ENCODE data around the gene CEP131.

CEP131 gene

DNA sequence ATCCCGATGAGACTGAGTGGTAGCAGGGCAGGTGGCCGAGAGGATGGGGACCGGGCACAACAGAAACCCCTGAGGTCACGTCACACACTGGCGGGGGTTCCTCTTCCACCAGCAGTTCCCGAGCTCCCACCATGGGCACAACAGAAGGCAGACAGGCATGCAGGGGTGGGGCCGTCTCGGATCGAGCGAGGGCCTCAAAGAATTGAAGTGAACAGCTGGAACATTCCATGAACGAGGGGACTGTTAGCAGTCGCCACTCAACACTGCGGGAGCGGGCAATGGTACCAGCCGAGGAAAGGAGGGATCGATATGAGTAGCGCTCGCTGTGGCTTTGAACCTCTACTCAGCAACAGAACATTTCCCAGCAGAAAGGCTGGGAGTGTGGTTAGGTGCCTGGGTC lies 5.3 kb downstream of the CEP131 start:
- peaks cover 0 to 41% of the 10 kb centered on the region in 2 experiments; a peak in 2 of 3 replicates for H3K36me3 ChIP-seq (ENCODE audit: control insufficient read depth in 2 of 2, insufficient read depth in 1 of 2, low read length in 2 of 2)
- ChIA-PET CTCF (no interaction called here), POLR2A (interaction anchor here (1.7 kb wide), 1 partner anchor 22 kb away, joined by 4 read pairs; the partner anchor contains the start of genes NDUFAF8 and TEPSIN)
- H3K9me3 ChIP-seq (ENCODE audit: control insufficient read depth, insufficient read depth, low read depth, low read length): no peaks in the 10 kb centered on the region
- H3K4me3 ChIP-seq (ENCODE audit: low read depth, low read length): no peak overlapping the region
- H3K27ac ChIP-seq (ENCODE audit: extremely low read depth, low read depth, low read length): no peak overlapping the region
- H3K4me1 ChIP-seq (ENCODE audit: control insufficient read depth, insufficient read depth, low read length): peaks cover 9% of the 10 kb centered on the region
- TF ChIP-seq ZBTB7A (tag by site-specific recombination; IDR thresholded peaks at IDR 0.05; ENCODE audit: low read depth): no peak

DNA sequence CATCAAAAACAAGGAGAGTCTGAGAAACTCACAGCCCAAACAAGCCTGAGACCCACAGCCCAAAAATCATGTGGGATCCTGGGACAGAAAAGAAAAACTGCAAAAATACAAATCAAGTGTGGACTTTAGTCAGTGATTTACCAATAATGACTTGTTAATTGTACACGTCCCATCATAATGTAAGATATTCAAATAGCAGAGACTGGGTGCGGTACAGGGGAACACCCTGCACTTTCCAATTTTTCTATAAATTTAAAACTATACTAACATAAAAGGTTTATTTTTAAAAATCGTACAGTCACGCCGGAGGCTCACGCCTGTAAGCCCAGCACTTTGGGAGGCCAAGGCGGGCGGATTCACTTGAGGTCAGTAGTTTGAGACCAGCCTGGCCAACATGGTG lies 8.8 kb downstream of the CEP131 start:
- ChIA-PET CTCF (interaction anchor here (0.7 kb wide), 1 partner anchor 24 kb away, joined by 3 read pairs; no protein-coding TSS in a partner anchor), POLR2A (interaction anchor here (0.6 kb wide), 1 partner anchor 9 kb away, joined by 4 read pairs; the partner anchor contains the start of gene CEP131)
- H3K9me3 ChIP-seq (ENCODE audit: control insufficient read depth, insufficient read depth, low read depth, low read length): no peaks in the 10 kb centered on the region
- H3K36me3 ChIP-seq (ENCODE audit: control insufficient read depth in 2 of 2, insufficient read depth in 1 of 2, low read length in 2 of 2): peaks cover 0 to 32% of the 10 kb centered on the region in 2 experiments; a peak in 2 of 3 replicates
- no peaks in the 10 kb centered on the region for H3K4me1 ChIP-seq (ENCODE audit: control insufficient read depth, insufficient read depth, low read length)
- no peak overlapping the region for H3K4me3 ChIP-seq (ENCODE audit: low read depth, low read length)
- no peak overlapping the region for H3K27ac ChIP-seq (ENCODE audit: extremely low read depth, low read depth, low read length)
- TF ChIP-seq HOXA7 (CRISPR knock-in tag; IDR thresholded peaks at IDR 0.05; ENCODE audit: borderline replicate concordance): no peak
- no peak for TF ChIP-seq REPIN1 (tag by site-specific recombination; IDR thresholded peaks at IDR 0.05; ENCODE audit: low read depth)
- no peak for TF ChIP-seq ZNF248 (tag by site-specific recombination; IDR thresholded peaks at IDR 0.05)
- TF ChIP-seq, protein P1, sequence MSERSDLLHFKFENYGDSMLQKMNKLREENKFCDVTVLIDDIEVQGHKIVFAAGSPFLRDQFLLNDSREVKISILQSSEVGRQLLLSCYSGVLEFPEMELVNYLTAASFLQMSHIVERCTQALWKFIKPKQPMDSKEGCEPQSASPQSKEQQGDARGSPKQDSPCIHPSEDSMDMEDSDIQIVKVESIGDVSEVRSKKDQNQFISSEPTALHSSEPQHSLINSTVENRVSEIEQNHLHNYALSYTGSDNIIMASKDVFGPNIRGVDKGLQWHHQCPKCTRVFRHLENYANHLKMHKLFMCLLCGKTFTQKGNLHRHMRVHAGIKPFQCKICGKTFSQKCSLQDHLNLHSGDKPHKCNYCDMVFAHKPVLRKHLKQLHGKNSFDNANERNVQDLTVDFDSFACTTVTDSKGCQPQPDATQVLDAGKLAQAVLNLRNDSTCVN (tag by site-specific recombination; optimal IDR thresholded peaks at IDR 0.05): no peak
- no peak for TF ChIP-seq ZNF555 (tag by site-specific recombination; conservative IDR thresholded peaks at IDR 0.05)
- TF ChIP-seq KLF16 (tag by site-specific recombination; IDR thresholded peaks at IDR 0.05): no peak
- TF ChIP-seq ZNF391 (tag by site-specific recombination; IDR thresholded peaks at IDR 0.05; ENCODE audit: borderline replicate concordance, low read depth): no peak
- no peak for TF ChIP-seq ZNF132 (tag by site-specific recombination; IDR thresholded peaks at IDR 0.05; ENCODE audit: borderline replicate concordance)
- no peak for TF ChIP-seq ZNF473 (tag by site-specific recombination; IDR thresholded peaks at IDR 0.05)
- TF ChIP-seq RBAK (tag by site-specific recombination; IDR thresholded peaks at IDR 0.05): no peak
- no peak for TF ChIP-seq ZSCAN16 (tag by site-specific recombination; IDR thresholded peaks at IDR 0.05)

DNA sequence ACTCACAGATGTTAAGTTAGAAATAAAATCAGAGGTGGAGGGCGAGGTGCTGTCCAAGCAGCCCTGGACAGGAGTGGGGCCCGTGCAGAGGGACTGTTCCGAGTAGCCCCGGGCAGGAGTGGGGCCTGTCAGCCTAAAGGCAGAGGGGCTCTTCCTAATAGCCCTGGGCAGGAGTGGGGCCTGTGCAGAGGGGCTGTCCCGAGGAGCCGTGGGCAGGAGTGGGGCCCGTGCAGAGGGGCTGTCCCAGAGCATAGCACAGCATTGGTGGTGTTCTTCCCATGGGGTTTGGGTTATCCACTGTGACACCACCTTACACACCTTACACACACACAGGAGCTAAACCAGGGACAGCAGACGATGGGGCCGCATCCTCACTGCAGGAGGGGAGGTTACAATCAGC lies 10.4 kb downstream of the CEP131 start:
- ChIA-PET CTCF (no interaction called here), POLR2A (no interaction called here)
- Histone ChIP-seq H3K27ac (ENCODE audit: extremely low read depth, low read depth, low read length) (no peak overlapping the region), H3K36me3 (ENCODE audit: control insufficient read depth in 2 of 2, insufficient read depth in 1 of 2, low read length in 2 of 2) (peaks cover 7 to 33% of the 10 kb centered on the region in 2 experiments; a peak in 2 of 3 replicates), H3K4me1 (ENCODE audit: control insufficient read depth, insufficient read depth, low read length) (no peaks in the 10 kb centered on the region), H3K9me3 (ENCODE audit: control insufficient read depth, insufficient read depth, low read depth, low read length) (no peaks in the 10 kb centered on the region), H3K4me3 (ENCODE audit: low read depth, low read length) (no peak overlapping the region)
- TF ChIP-seq ZEB2 (tag by site-specific recombination; IDR thresholded peaks at IDR 0.05) (no peak), ZFP69B (tag by site-specific recombination; IDR thresholded peaks at IDR 0.05) (no peak), ZBTB8A (tag by site-specific recombination; IDR thresholded peaks at IDR 0.05) (no peak), ZNF560 (tag by site-specific recombination; IDR thresholded peaks at IDR 0.05; ENCODE audit: borderline replicate concordance) (no peak), KLF7 (tag by site-specific recombination; IDR thresholded peaks at IDR 0.05; ENCODE audit: borderline replicate concordance) (no peak), ZNF521 (tag by site-specific recombination; IDR thresholded peaks at IDR 0.05) (no peak), ZNF530 (tag by site-specific recombination; IDR thresholded peaks at IDR 0.05; ENCODE audit: low read depth) (no peak), ZNF555 (tag by site-specific recombination; conservative IDR thresholded peaks at IDR 0.05) (no peak), ZNF571 (tag by site-specific recombination; IDR thresholded peaks at IDR 0.05) (no peak)
- TF ChIP-seq, protein P2, sequence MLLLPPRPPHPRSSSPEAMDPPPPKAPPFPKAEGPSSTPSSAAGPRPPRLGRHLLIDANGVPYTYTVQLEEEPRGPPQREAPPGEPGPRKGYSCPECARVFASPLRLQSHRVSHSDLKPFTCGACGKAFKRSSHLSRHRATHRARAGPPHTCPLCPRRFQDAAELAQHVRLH (tag by site-specific recombination; IDR thresholded peaks at IDR 0.05): no peak
- TF ChIP-seq, protein P3, sequence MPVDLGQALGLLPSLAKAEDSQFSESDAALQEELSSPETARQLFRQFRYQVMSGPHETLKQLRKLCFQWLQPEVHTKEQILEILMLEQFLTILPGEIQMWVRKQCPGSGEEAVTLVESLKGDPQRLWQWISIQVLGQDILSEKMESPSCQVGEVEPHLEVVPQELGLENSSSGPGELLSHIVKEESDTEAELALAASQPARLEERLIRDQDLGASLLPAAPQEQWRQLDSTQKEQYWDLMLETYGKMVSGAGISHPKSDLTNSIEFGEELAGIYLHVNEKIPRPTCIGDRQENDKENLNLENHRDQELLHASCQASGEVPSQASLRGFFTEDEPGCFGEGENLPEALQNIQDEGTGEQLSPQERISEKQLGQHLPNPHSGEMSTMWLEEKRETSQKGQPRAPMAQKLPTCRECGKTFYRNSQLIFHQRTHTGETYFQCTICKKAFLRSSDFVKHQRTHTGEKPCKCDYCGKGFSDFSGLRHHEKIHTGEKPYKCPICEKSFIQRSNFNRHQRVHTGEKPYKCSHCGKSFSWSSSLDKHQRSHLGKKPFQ (tag by site-specific recombination; IDR thresholded peaks at IDR 0.05): no peak
- TF ChIP-seq, protein P4, sequence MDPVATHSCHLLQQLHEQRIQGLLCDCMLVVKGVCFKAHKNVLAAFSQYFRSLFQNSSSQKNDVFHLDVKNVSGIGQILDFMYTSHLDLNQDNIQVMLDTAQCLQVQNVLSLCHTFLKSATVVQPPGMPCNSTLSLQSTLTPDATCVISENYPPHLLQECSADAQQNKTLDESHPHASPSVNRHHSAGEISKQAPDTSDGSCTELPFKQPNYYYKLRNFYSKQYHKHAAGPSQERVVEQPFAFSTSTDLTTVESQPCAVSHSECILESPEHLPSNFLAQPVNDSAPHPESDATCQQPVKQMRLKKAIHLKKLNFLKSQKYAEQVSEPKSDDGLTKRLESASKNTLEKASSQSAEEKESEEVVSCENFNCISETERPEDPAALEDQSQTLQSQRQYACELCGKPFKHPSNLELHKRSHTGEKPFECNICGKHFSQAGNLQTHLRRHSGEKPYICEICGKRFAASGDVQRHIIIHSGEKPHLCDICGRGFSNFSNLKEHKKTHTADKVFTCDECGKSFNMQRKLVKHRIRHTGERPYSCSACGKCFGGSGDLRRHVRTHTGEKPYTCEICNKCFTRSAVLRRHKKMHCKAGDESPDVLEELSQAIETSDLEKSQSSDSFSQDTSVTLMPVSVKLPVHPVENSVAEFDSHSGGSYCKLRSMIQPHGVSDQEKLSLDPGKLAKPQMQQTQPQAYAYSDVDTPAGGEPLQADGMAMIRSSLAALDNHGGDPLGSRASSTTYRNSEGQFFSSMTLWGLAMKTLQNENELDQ (tag by site-specific recombination; IDR thresholded peaks at IDR 0.05; ENCODE audit: low read depth): no peak
